ENCODE data around the gene RAB12. TPM values are rescaled to one million over a fixed set of nuclear protein-coding genes. Genes with fewer than 3 reads are reported as not detected.

Gene RAB12
- total and polyA plus RNA-seq, 2 of the 8 experiments (the other 6 are each of a cell fraction or from before 2014, with no cell fraction given), result 19.7 to 45.9 TPM

- TF ChIP-seq TCF12 (IDR thresholded peaks at IDR 0.05; ENCODE audit: low read depth, low read length) (no peak), SP2 (IDR thresholded peaks at IDR 0.05; ENCODE audit: low read length) (no peak), NANOG (IDR thresholded peaks at IDR 0.05; ENCODE audit: insufficient read depth, low read depth, low read length, poor library complexity, severe bottlenecking) (no peak), JUN (IDR thresholded peaks at IDR 0.05; ENCODE audit: low read depth, low read length) (no peak), KDM5A (IDR thresholded peaks at IDR 0.05; ENCODE audit: low read length) (no peak)
- TF ChIP-seq, protein P1, sequence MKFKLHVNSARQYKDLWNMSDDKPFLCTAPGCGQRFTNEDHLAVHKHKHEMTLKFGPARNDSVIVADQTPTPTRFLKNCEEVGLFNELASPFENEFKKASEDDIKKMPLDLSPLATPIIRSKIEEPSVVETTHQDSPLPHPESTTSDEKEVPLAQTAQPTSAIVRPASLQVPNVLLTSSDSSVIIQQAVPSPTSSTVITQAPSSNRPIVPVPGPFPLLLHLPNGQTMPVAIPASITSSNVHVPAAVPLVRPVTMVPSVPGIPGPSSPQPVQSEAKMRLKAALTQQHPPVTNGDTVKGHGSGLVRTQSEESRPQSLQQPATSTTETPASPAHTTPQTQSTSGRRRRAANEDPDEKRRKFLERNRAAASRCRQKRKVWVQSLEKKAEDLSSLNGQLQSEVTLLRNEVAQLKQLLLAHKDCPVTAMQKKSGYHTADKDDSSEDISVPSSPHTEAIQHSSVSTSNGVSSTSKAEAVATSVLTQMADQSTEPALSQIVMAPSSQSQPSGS (IDR thresholded peaks at IDR 0.05; ENCODE audit: low read length), result no peak
These were observed 5.3 kb upstream of the RAB12 start (continued) for GRCh38 chr18:8603663-8604520.
